Fibroblast of skin of scalp (primary cell): ENCODE results near the gene CHID1.
A peak's percentile ranks its signal among the peaks of the same experiment; 100 is the strongest.

ENCODE experiments used
- DNase-seq: peaks from one replicate; pipeline ENCODE4 v3.0.0-alpha.2; 2013

CHID1 gene

GRCh38 chr11:883527-883926, 27.1 kb downstream of the CHID1 start:
- no peak for DNase-seq

- peak; percentile 71 for DNase-seq
These were observed 28.0 kb downstream of the CHID1 start for GRCh38 chr11:882596-882995.

GRCh38 chr11:880447-880846, 30.2 kb downstream of the CHID1 start:
- no peak for DNase-seq

DNA sequence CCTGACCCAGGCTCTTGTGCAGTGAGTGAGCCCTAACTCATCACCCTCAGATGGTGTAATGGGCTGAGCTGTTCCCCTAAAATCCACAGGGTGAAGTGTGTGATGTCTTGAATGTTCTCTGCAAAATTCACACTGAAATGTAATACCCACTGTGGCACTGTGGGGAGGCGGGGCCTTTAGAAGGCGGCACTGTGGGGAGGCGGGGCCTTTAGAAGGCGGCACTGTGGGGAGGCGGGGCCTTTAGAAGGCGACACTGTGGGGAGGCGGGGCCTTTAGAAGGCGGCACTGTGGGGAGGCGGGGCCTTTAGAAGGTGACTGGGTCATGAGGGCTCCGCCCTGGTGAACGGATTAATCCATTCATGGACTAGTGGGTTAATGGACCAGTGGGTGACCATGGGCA, 33.0 kb downstream of the CHID1 start:
- DNase-seq, result no peak

GRCh38 chr11:876545-876944, 34.1 kb downstream of the CHID1 start:
- DNase-seq, result peak; percentile 34

DNA sequence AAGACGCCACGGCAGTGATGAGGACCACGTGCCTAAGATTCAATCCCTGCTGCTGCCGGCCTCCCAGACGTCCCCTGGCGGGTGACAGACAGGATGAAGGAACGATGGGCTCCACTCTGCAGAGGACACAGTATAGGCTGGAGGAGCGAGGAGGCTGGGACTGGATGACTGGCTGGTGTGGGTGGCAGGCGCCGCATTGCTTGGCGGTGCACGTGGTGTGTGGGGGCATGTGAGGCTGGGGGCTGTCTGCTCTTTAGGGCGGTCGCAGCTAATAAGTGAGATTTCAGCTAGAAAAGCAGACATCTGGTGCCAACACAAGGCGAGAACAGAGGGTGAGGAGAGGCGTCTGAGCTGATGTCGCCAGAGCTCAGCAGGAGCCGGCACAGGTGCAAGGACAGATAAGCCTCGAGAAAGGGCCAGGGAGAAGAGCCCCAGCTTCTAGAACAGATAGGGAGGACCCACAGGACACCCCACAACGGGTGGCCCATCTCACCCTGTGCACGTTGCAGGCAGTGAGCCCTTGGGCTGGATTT, 34.8 kb downstream of the CHID1 start:
- DNase-seq, result no peak

- DNase-seq, result no peak
These were observed 35.4 kb downstream of the CHID1 start for GRCh38 chr11:875203-875602.

GRCh38 chr11:873706-874105, 36.9 kb downstream of the CHID1 start:
- no peak for DNase-seq

- no peak for DNase-seq
These were observed 37.8 kb downstream of the CHID1 start for GRCh38 chr11:872799-873198.

DNA sequence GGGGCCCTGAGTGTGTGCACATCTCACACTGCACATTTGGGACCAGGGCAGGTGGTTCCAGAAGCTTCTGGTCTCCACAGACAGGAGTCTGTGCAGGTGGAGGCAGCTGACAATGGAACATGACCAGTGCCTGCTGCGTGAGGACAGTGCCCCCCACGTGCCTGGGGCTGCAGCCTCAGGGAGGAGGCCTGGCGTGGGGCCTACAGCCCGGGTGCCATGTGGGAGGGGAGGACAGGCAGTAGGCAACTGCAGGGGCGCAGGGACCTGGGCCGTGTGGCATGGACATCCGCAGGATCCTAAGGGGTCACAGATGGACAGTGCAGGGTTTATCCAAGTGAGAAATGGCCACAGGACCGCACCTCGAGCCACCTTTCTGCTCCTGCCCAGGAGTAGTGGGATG, 39.1 kb downstream of the CHID1 start:
- DNase-seq, result no peak

DNA sequence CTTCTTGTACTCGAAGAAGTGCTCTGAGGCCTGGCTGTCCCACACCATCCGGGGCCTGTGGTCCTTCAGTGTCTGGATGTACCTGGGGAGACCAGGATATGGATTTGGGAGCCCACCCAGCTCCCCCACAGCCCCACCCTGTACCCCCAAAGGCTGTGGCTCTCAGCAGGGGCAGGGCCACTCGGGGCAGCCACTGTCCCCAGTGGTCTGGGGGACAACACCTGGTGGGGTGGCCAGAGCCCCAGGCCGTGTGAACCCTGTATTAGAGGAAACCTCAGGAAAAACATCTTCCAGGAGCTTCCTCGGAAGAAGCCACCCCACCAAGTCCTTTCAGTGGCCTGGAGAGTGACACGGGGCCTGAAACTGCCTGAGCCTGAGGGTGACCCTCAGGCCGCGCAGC, 40.2 kb downstream of the CHID1 start:
- no peak for DNase-seq

- no peak for DNase-seq
These were observed 40.5 kb downstream of the CHID1 start for GRCh38 chr11:870127-870413.

GRCh38 chr11:869399-870126, 41.0 kb downstream of the CHID1 start:
- DNase-seq, result no peak

DNA sequence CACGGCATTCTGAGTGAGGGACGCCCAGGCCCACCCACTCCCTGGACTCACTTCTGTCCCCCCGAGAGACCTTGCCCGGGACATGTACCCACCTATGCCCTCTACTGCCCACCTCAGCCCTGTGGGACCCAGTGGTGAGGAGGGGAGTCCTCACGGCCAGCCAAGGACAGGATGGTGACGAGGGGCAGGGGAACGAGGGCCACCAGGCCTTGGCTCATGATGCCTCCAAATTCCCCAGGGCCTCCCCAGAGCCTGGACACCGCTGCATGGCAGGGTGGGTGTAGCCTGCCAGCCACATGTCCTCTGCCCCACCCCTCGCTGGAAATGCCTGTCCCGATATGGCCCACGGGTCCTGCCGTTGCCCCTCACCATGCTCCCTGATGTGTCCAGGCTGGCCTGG, 41.8 kb downstream of the CHID1 start:
- no peak for DNase-seq

DNA sequence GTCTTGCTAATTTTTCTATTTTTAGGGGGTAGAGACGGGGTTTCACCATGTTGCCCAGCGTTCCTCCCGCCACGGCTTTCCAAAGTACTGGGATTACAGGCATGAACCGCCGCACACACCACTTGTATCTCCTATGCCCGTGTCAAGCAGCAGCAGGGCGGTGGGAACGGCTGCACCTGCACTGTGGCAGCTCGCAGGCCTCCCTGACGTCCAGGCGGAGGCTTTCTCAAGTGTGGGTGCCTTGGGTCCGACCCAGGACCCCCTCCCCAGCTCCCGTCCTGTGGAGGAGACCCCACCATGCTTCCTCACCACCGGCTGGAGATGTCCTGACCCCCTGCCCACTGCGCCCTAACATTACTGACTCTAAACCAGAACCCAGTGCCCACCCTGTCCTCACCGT, 42.2 kb downstream of the CHID1 start:
- DNase-seq, result no peak

- DNase-seq, result no peak
These were observed 42.7 kb downstream of the CHID1 start for GRCh38 chr11:867856-868358.

GRCh38 chr11:866481-866880, 44.1 kb downstream of the CHID1 start:
- DNase-seq, result no peak

GRCh38 chr11:865462-866430, 44.9 kb downstream of the CHID1 start:
- no peak for DNase-seq

DNA sequence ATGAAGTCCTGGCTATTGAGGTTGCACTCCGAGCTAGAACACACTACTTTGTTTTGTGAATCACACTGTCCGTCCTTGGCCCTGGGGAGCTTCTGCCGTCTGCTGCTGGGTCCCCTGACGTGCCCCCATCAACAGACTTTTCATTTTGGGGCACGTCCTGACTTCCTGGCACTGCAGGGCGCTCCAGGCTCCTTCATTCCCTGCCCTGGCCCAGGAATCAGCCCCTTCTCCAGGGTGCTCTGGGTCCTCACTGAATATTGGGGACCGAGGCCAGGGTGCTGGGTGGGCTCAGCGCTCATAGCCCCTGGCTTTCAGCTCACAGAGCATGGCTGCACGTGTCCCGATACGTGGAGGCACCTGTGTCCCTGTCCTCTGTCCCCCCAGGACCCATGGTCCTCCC, 45.7 kb downstream of the CHID1 start:
- no peak for DNase-seq

GRCh38 chr11:863910-864827, 46.4 kb downstream of the CHID1 start:
- DNase-seq, result no peak

DNA sequence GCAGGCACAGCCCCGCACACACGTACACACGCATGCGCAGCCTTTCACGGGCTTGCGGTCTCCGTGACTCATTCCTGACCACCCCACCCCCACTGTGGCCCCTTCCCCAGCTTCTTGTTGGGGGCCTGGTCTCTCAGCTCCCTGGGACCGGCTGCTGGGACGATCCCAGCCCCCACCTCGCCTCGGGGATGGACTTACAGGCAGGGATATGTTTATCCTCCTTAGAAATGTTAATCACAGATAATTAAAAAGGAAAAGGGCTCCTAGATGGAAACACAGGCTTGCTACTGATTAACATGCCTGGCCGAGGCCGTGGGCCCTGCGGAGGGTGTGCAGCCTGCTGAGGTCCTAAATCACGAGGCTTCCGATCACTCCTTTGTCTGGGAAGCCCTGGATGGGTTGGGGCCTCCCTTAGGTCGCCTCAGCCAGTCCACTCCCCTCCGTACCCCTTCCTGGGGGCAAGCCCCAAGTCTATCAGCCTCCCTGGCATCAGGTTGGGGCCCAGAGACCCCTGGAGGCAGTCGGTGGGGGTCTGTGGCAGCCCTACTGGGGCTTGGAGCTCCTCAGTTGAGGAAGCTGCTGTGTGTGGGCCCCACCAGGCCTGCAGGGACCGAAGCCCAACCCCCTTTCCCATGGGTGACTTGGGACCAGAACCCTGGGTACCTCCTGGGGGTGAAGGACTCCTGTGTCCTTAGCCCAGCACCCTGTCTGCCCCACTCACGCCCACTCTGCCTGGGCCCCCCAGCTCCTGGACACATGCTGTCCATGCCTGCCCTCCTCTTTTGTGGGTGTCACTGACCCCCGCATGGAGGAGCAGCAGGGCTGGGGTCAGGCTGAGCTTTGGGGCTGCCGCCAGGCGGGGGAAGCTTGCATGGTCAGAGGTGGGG, 47.3 kb downstream of the CHID1 start:
- DNase-seq, result no peak

DNA sequence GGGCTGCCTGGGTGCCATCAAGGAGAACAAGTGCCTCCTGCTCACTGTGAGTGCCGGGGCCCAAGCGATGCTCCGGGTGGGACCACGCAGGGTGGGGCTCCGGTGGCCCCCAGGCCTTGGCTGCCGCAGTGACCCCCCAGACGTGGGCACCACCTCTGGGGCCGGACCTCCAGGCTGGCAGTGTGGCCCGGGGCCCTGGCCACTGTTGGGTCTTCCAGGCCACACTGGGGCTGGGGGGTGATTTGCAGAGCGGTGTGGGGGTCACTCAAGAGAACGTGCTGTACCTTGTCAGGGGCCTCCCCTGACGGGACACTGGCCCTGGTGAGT, 48.0 kb downstream of the CHID1 start:
- no peak for DNase-seq
